ENCODE measurements around the gene R3HDM2.
A peak's percentile ranks its signal among the peaks of the same experiment; 100 is the strongest.

R3HDM2 gene

DNA sequence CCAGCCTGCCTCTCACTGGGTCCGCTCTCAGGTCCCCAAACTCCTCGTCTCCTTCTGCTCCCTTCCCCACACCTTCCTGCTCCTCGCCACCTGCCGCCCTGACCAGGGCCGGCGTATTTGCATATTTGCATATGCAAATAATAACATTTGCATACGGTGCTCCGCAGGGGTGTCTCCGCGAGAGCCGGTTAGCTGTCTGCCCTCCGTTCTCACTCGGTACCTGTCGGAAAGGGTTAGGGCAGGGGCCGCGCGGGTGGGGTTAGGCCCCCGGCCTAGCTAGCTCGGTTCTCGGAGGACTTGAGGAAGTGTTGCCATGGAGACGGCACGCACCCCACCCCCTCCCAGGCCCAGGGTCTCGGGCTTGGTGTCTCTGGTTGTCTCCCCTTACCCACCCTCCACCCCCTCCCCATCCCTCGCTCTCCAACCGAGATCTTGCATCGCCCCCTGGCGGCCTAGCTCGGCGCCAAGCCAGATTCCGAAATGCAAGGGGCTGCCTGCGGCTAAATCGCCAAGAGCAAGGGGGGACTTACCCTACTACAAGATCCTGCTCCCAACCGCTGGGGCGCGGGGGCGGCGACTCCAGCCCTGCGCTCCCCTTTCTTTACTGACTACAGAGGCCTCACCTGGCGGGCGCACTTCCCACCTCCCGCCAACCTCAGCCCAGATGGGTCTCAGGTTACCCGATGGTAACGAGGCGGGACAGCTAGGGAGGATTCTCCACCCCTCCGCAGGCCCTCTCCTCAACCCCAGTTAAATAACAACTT, 188.0 kb downstream of the R3HDM2 start:
- DNase-seq = peak in 33 of 58 donors; percentile 12 to 84 (median 35)

DNA sequence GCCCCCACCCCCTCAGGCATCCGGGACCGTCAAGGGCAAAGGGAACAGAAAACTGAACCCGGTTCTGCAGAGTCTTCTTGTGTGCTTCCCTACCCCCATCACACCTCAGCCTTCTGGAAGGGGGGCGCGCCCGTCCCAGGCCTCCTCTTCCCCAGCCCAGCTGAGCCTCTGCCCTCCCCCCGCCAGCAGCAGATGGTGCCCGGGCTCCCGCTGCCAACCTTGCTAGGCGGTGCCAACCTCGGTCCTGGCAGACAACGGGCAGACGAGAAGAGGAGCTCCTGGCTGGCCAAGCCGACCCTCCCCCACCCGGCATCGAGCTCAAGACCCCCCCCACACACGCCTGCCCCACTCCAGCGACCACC, 188.5 kb downstream of the R3HDM2 start:
- DNase-seq = peak in 33 of 58 donors; percentile 17 to 84 (median 34)

GRCh38 chr12:57241402-57242310, 189.2 kb downstream of the R3HDM2 start:
- DNase-seq = peak in 10 of 58 donors; percentile 18 to 63 (median 20)

- DNase-seq = peak in 5 of 58 donors; percentile 29 to 56 (median 42)
Observed at GRCh38 chr12:57240926-57241401, 189.9 kb downstream of the R3HDM2 start.

DNA sequence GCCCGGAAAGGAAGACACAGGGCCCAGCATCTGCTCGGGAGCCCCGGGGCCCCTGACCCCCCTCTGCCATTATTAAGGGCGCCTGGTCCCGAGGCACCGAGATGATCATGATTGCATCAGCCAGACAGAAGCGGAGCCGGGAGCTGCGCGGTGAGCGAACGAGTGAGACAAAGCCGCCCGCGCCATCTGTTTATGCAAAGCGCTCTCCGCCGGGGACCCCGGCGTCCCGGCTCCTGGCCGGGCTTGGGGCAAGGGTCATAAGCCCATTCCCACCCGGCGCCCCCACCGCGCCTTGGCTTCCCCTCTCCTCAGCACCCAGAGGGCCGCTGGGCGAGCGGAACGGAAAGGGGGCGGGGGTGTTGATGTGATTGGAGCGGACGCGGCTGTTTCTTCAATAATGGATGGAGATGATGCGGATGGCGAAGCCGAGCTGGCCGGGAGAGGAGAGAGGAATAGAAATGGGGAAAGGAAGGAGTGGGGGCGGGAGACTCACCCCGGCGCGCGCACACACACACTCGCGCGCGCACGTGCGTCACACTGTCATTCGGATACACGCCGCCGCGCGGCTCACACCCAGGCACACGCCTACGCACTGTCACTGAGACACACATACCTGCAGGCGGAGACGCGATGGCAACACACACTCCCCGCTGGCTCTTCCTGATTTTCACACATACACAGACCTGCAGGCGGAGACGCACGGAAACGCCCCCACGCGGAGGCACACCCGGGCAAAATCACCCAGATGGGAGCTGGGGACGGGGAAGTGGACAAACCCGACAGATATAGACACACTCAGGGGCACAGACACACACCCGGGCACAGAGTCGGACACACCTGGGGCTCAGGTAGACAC, 190.5 kb downstream of the R3HDM2 start:
- peak in 56 of 58 donors; percentile 19 to 88 (median 58) for DNase-seq

GRCh38 chr12:57239587-57240065, 191.2 kb downstream of the R3HDM2 start:
- DNase-seq = peak in 3 of 58 donors; percentile 48 to 57 (median 50)

- DNase-seq = peak; percentile 20 to 90 (median 74)
Observed at GRCh38 chr12:57238854-57239554, 191.8 kb downstream of the R3HDM2 start.

DNA sequence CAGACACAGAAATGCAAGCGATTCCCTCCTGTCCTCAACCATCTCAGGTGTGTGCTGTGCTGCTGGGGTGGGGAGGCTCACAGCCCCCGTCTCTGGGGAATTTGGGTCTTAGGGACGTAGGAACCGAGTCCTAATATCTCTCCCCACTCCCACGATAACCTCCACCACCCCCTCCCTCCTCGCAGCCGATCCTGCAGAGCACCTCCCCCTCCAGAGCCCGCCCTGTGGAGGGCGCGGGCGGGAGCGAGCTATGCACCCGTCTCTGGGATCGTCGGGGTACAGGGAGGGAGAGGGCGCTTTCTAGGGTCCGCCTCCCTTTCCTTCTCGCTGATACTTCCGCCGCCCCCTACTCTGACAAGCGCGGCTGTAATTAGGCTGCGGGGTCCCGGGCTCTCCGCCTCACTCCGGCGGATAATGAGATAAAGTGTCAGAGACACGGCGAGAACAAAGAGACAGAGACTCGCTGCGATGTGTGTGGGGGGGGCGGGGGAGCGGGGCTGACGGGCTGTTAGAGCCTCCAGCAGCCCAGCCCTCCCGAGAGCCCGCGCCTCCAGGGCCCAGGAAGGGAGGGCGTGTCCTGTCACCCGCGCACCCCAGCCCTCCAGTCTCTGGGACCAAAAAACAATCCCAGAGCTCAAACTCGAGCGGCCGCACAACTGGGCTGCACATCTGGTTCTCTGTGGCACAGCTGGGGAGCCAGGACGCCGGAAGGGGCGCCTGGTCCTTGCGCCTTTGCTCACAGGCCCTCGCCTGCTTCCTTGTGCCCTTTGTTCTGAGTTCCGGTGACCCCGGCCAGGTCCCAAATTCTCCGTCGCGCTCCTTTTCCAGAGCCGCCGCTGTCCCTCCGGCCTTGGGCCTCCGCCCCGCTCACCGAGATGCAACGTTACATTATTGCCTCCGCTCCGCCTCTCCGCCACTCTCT, 192.7 kb downstream of the R3HDM2 start:
- DNase-seq = no peak

DNA sequence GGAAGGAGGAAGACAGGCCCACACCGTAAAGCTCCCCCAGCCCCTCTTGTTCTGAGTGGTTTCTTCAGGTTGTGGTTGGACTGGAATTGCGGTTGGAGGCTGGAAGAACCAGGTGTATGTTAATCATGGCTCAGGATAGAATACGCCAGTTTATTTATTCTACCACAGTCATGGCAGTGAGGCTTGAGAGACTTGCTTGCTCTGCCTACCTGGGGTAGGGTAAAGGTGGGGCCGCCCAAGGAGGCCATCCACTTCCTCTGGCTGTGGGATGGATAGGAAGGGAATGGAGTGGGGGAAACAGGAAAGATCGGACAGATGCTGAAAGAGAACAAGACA, 193.3 kb downstream of the R3HDM2 start:
- DNase-seq = no peak

GRCh38 chr12:57236925-57237595, 193.8 kb downstream of the R3HDM2 start:
- no peak for DNase-seq

DNA sequence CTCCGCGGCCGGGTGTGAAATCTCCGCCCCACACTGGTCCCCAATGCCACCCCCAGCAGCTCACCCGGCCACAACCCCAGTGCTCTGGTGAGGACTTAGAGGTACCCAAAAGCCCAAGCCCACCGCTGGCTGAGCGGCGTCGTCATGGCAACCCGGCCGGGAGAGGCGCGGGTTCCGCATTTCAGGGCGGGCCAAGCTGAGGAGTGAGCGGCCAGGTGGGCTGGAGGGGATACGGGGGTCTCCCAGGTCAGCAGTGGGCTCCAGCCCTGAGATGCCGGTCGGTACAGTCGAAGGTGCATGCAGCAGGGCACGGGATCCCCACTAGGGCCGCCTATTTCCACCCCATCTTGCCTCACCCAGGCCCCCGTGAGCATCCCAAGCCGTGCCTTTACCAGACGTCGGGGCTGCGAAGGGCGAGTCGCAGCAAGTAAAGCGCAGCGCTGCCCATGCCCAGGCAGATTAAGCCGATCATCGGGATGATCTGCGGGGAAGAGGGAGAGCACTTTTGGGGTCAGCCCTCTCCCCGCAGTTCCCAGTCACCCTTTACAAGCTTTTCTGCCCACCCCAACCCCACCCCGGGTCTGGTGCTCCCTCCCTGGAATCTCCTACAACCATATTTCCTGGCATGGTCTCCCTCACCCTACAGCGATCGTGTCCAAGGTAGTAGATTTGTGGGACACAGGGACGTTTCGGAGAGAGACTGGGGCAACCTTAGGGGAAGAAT, 194.5 kb downstream of the R3HDM2 start:
- no peak for DNase-seq

GRCh38 chr12:57235728-57236131, 195.1 kb downstream of the R3HDM2 start:
- no peak for DNase-seq

- no peak for DNase-seq
Observed at GRCh38 chr12:57235017-57235727, 195.7 kb downstream of the R3HDM2 start.

GRCh38 chr12:57234571-57235016, 196.2 kb downstream of the R3HDM2 start:
- no peak for DNase-seq

DNA sequence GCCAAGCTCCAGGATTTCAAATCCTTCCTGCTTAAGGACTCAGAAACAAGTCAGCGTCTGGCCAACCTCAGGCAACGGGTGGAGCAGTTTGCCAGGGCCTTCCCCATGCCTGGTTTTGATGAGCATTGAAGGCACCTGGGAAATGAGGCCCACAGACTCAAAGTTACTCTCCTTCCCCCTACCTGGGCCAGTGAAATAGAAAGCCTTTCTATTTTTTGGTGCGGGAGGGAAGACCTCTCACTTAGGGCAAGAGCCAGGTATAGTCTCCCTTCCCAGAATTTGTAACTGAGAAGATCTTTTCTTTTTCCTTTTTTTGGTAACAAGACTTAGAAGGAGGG, 196.6 kb downstream of the R3HDM2 start:
- DNase-seq = no peak

- DNase-seq = no peak
Observed at GRCh38 chr12:57233357-57234232, 197.2 kb downstream of the R3HDM2 start.

All from anterior cingulate cortex (tissue), 58 donors.